ENCODE measurements around the gene ACSM3.

DNA sequence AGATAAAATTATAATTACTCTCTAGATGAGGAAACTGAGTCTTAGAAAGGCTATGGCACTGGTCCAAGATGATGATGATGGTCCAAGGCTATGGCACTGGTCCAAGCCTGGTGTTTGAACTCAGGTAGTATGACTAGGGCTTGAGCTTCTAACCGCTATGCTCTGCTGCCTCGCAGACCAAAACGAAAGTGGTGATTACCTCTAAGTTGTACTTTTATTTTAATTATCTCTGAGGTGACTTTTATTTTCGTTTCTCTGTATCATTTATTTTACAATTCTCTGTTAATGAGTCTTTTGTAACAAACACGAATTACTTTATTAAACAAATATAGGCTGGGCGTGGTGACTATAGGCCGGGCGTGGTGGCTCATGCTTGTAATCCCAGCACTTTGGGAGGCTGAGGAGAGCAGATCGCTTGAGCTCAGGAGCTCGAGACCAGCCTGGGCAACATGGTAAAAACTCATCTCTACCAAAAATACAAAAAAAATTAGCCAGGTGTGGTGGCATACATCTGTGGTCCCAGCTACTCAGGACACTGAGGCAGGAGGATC, 48.1 kb downstream of the ACSM3 start:
- no peak for TF ChIP-seq POLR2A (IDR thresholded peaks at IDR 0.05; ENCODE audit: low read length)
- TF ChIP-seq GATA1 (IDR thresholded peaks at IDR 0.05; ENCODE audit: low read depth, low read length), result no peak
